Ramos (cell line): ENCODE results near the gene METTL27.
"Not testable (repeated sequence)": the region's sequence is repeated elsewhere in the genome, so short reads cannot be mapped to it uniquely, and the experiment has no call there.

ENCODE experiments used
- in situ Hi-C: fragments of 300-500 bp; cut with MboI; formaldehyde crosslinking; loops from one replicate; pipeline ENCODE4 v1.14.3; 2022; ENCODE audit warnings: low sequenced_read_pairs; ENCODE audit not compliant: unreplicated experiment

The METTL27 gene

GRCh38 chr7:73870041-73870492 lies 27.8 kb upstream of the METTL27 start:
- in situ Hi-C loops: no loop called here

- in situ Hi-C loops: no loop called here
Measured at GRCh38 chr7:73869011-73869798, 26.9 kb upstream of the METTL27 start.

GRCh38 chr7:73866446-73866767 lies 24.1 kb upstream of the METTL27 start:
- in situ Hi-C loops: no loop called here

GRCh38 chr7:73865738-73866445 lies 23.6 kb upstream of the METTL27 start:
- in situ Hi-C loops: no loop called here

GRCh38 chr7:73864981-73865711 lies 22.8 kb upstream of the METTL27 start:
- in situ Hi-C loops: no loop called here

GRCh38 chr7:73861305-73861704 lies 19.0 kb upstream of the METTL27 start:
- in situ Hi-C loops: no loop called here

- in situ Hi-C loops: no loop called here
Measured at GRCh38 chr7:73860859-73861258, 18.5 kb upstream of the METTL27 start, which contains the start of gene TMEM270. TSS of gene TMEM270 (plus strand) at chr7:73861159. CDS start at chr7:73861195, 36 bp downstream.

- in situ Hi-C loops: loop anchor here (10.0 kb wide), 1 partner anchor 244 kb away; no protein-coding TSS in a partner anchor
Measured at GRCh38 chr7:73858807-73859206, 16.5 kb upstream of the METTL27 start.

GRCh38 chr7:73856941-73857340 lies 14.6 kb upstream of the METTL27 start:
- in situ Hi-C loops: loop anchor here (10.0 kb wide), 1 partner anchor 242 kb away; no protein-coding TSS in a partner anchor

GRCh38 chr7:73852500-73852899 lies 10.2 kb upstream of the METTL27 start:
- in situ Hi-C loops: loop anchor here (10.0 kb wide), 1 partner anchor 238 kb away; no protein-coding TSS in a partner anchor

- in situ Hi-C loops: loop anchor here (10.0 kb wide), 1 partner anchor 237 kb away; no protein-coding TSS in a partner anchor
Measured at GRCh38 chr7:73851410-73852338, 9.4 kb upstream of the METTL27 start.

GRCh38 chr7:73850781-73851207 lies 8.5 kb upstream of the METTL27 start:
- in situ Hi-C loops: loop anchor here (10.0 kb wide), 1 partner anchor 236 kb away; no protein-coding TSS in a partner anchor

- in situ Hi-C loops: no loop called here
Measured at GRCh38 chr7:73847941-73848723, 5.8 kb upstream of the METTL27 start.

- in situ Hi-C loops: not testable (repeated sequence)
Measured at GRCh38 chr7:73845701-73846195, 3.4 kb upstream of the METTL27 start.

GRCh38 chr7:73844848-73845460 lies 2.6 kb upstream of the METTL27 start:
- in situ Hi-C loops: no loop called here

GRCh38 chr7:73844131-73844547 lies 1.8 kb upstream of the METTL27 start:
- in situ Hi-C loops: no loop called here

- in situ Hi-C loops: no loop called here
Measured at GRCh38 chr7:73841689-73842066, 638 bp downstream of the METTL27 start.

- in situ Hi-C loops: no loop called here
Measured at GRCh38 chr7:73840715-73841379, 1.5 kb downstream of the METTL27 start.
